ENCODE measurements around the gene TNFRSF14.

GRCh38 chr1:2557482-2558400 is 1.6 kb downstream of the TNFRSF14 start:
- TF ChIP-seq ZNF512 (CRISPR knock-in tag; IDR thresholded peaks at IDR 0.05) (no peak), CEBPB (IDR thresholded peaks at IDR 0.05; ENCODE audit: borderline replicate concordance, low read depth, low read length) (no peak), HOXA7 (CRISPR knock-in tag; IDR thresholded peaks at IDR 0.05) (no peak), RAD21 (CRISPR knock-in tag; IDR thresholded peaks at IDR 0.05) (no peak), ZBTB34 (CRISPR knock-in tag; IDR thresholded peaks at IDR 0.05) (no peak), ESRRA (CRISPR knock-in tag; IDR thresholded peaks at IDR 0.05; ENCODE audit: low read depth) (no peak), POLR2AphosphoS5 (IDR thresholded peaks at IDR 0.05; ENCODE audit: low read depth, low read length) (no peak), ZNF18 (CRISPR knock-in tag; IDR thresholded peaks at IDR 0.05; ENCODE audit: insufficient replicate concordance) (no peak), REST (IDR thresholded peaks at IDR 0.05; ENCODE audit: borderline replicate concordance in 1 of 2, low read depth in 1 of 2, low read length in 2 of 2) (no peak), ZNF747 (CRISPR knock-in tag; IDR thresholded peaks at IDR 0.05; ENCODE audit: borderline replicate concordance) (no peak)

All from HepG2 (cell line).